SK-N-MC (cell line): ENCODE data around the gene INSRR.

Experiments used
- EZH2 ChIP-seq: fragments of 200-600 bp; sonication (generic); IDR thresholded peaks from one replicate; pipeline ENCODE4 v1.6.1; 2017; ENCODE audit warnings: antibody characterized with exemption
- FOXP2 ChIP-seq: optimal IDR thresholded peaks from 2 replicates; pipeline ENCODE3; 2011; ENCODE audit warnings: mild to moderate bottlenecking, moderate library complexity; ENCODE audit not compliant: insufficient read depth; ENCODE audit errors: extremely low read length, control extremely low read depth

DNA sequence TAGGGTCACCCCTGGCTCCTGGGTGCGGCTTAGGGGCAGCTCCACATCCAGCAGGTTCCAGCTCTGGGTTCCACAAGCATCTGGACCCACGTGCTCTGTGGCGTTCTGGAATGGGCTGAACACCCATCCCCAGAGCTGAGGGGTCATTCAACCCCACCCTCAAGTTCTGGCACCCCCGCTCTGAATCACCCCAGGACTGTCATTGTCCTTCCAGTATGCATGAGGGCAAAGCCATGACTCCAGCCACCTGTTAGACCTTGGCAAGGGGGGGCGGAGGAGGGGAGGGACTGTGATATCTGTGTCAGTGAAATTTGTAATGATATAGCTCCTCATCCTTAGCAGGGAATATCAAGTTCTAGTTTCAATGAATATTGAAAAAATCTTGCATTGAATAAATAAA, 12.3 kb downstream of the INSRR start:
- TF ChIP-seq EZH2 (no peak), FOXP2 (no peak)
